Measurements from ENCODE around the gene ZNF585A.

The ZNF585A gene

DNA sequence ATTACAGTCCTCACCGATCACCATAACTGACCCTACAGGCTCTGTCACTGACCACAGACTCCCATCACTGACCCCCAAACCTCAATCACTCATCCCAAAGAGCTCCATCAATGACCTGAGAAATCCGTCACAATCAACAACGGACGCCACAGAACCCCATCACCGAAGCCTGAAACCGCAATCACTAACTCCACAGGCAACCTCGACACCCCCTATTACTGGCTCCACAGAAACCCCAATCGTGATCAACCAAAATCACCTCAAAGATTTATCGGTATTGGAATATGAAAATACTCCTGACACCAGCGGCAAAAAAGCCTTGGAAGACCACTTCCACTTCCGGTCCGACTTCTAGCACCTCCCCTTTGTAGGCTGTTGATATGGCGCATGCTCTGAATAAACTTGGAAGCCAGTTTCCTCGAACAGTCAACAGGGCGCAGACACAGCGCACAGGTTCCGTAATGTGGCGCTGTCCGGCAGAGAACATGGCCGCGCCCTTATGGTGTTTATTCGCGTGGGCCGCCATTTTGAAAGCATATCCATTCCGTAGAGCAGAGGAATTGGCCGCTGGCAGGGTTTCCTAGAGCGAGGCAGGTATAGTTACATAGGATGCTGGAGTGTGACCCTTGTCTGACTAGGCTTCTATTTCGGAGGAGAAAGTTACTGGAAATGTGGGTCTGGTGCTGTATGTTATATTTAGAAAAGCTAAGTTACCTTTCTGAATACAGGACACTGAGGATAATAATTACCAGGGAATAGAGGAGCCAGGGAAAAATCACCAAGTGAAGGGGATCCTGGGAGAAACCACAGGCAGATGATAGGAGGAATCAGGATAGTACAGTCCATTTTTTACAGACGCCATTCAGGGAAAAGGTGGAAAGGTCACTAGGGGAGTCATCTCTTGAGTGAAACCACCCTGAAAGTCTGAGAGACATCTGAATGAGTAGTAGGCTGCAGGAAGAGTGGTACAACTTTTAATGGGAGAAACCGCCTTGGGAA is at the start of gene ZNF585A:
Gene ZNF585A, minus strand, starts transcription at position 328 of the 999 bp plus-strand sequence. CDS start 2,785 bp downstream, outside the sequence.
- TF ChIP-seq, protein P1, sequence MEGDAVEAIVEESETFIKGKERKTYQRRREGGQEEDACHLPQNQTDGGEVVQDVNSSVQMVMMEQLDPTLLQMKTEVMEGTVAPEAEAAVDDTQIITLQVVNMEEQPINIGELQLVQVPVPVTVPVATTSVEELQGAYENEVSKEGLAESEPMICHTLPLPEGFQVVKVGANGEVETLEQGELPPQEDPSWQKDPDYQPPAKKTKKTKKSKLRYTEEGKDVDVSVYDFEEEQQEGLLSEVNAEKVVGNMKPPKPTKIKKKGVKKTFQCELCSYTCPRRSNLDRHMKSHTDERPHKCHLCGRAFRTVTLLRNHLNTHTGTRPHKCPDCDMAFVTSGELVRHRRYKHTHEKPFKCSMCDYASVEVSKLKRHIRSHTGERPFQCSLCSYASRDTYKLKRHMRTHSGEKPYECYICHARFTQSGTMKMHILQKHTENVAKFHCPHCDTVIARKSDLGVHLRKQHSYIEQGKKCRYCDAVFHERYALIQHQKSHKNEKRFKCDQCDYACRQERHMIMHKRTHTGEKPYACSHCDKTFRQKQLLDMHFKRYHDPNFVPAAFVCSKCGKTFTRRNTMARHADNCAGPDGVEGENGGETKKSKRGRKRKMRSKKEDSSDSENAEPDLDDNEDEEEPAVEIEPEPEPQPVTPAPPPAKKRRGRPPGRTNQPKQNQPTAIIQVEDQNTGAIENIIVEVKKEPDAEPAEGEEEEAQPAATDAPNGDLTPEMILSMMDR (IDR thresholded peaks at IDR 0.05; ENCODE audit: control insufficient read depth, insufficient read depth, low read depth, low read length, missing control alignments) = peak; percentile 19
- peak; percentile 91 for DNase-seq (ENCODE audit: low read depth)

DNA sequence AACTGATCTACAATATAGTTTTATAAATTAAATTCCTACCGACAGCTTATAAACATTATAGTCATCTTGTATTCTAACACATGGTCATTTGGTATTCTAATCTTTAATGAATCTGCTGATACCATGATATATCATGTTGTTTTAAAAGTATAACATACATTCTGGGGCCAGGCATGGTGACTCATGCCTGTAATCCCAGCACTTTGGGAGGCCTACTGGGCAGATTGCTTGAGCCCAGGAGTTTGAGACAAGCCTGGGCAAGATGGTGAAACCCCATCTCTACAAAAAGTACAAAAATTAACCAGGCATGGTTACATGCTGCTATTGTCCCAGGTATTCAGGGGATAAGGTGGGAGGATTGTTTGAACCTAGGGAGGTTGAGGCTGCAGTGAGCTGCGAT is 48.6 kb upstream of the ZNF585A start:
- no peak overlapping the region for H3K4me3 ChIP-seq (ENCODE audit: control insufficient read depth, low read depth, low read length)
- TF ChIP-seq, protein P1 (IDR thresholded peaks at IDR 0.05; ENCODE audit: control insufficient read depth, insufficient read depth, low read depth, low read length, missing control alignments) = no peak
- no peak for DNase-seq (ENCODE audit: low read depth)

More for the DNA sequence above, at the start of gene ZNF585A:
- peak within 1 kb of the TSS; percentile 82 for H3K4me3 ChIP-seq (ENCODE audit: control insufficient read depth, low read depth, low read length)

DNA sequence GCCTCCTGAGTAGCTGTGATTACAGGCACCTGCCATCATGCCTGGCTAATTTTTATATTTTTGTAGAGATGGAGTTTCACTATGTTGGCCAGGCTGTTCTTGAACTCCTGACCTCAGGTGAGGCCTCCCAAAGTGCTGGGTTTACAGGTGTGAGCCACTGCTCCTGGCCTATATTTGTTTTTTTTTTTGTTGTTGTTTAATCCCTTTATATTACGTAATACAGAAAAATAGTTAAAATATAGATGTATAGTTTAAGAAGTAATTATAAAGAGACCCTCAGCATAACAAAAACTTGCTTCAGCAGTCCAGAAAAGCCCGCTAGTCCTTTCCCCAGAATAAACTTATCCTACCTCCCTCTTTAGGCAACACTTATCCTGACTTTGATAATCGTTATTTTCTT is 47.9 kb upstream of the ZNF585A start:
- H3K4me3 ChIP-seq (ENCODE audit: control insufficient read depth, low read depth, low read length) = no peak overlapping the region
- DNase-seq (ENCODE audit: low read depth) = no peak
- TF ChIP-seq, protein P1 (IDR thresholded peaks at IDR 0.05; ENCODE audit: control insufficient read depth, insufficient read depth, low read depth, low read length, missing control alignments) = no peak

DNA sequence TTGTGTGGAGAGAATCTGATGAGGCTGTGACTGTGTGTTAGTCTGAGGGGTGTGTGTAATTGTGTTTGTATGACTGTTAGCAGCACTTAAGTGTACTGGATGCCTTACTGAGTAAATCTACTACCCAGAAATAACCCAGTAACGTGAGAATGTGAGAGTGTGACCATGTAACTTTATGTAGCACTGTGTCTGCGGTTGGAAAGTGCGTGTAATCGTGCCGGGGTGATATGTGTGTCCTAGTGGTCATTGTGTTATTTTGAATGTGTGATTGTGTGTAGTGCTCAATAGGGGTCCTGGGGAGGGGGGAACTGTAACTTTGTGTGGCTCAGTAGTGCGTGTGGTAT is 46.1 kb upstream of the ZNF585A start:
- peak; percentile 20 for DNase-seq (ENCODE audit: low read depth)
- peak overlapping the region; percentile 96 for H3K4me3 ChIP-seq (ENCODE audit: control insufficient read depth, low read depth, low read length)
- TF ChIP-seq, protein P1 (IDR thresholded peaks at IDR 0.05; ENCODE audit: control insufficient read depth, insufficient read depth, low read depth, low read length, missing control alignments) = no peak

DNA sequence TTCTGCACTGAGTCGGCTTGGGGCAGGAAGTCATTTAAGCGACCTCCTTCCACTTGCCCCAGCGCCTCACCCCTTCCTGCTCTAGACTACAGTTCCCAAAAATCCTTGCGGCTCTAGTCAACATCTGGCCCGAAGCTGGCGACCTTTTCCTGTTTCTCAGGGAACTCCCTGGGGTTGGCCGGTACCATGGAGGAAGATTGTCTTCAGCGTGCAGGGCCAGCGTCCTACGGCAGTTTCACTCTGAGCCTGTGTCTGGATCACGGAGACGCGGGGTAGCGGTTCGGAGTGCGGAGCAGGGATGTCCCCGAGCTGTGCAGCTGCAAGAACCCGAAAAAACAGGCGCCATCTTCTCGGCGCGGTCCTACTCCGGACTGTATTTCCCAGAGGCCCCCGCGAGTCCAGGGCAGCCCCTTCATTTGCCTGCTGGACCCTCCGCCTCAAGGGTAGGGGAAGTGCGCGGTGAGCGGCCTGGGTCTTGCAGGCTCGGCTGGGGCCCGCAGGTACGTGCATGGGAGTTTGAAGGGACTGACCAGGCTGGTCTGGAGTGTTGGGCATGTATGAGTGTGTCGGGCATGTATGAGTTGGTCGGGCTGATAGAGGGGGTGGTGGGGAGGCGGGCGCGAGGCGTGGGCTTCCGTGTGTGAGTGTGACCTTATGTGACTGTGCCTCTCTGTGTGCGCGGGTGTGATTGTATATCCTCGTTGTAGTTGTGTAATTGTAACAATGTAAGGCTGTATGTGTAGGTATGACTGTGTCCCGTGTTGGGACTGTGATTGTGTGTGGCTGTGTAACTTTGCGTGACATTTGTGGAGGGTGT is 45.5 kb upstream of the ZNF585A start, which contains the start of gene ZNF383:
Gene ZNF383, plus strand, starts transcription at position 440 of the 817 bp plus-strand sequence. CDS start 12,240 bp downstream, outside the sequence.
- H3K4me3 ChIP-seq (ENCODE audit: control insufficient read depth, low read depth, low read length) = peak within 1 kb of the TSS; percentile 96
- TF ChIP-seq, protein P1 (IDR thresholded peaks at IDR 0.05; ENCODE audit: control insufficient read depth, insufficient read depth, low read depth, low read length, missing control alignments) = no peak
- DNase-seq (ENCODE audit: low read depth) = peak; percentile 27

DNA sequence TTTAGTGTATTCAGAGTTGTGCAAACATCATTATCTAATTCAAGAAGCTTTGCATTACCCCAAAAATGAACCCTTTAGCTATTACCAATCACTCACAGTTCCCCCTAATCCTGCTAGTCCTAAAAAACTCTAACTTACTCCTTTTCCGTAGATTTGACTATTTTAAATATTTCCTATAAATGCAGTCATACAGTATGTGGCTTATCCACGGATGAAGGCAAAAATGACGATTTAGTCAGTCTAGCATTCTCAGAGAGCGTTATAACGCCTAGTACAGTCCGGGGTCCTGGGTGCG is 44.9 kb upstream of the ZNF585A start:
- DNase-seq (ENCODE audit: low read depth) = no peak
- TF ChIP-seq, protein P1 (IDR thresholded peaks at IDR 0.05; ENCODE audit: control insufficient read depth, insufficient read depth, low read depth, low read length, missing control alignments) = no peak
- peak overlapping the region; percentile 96 for H3K4me3 ChIP-seq (ENCODE audit: control insufficient read depth, low read depth, low read length)

Measured in AG09309 (cell line).